HG03460 (cell line): Measurements from ENCODE around the gene ATP2A2.

Source experiments
- ATAC-seq: cut with Tn5 transposase; IDR thresholded peaks from one replicate; pipeline ENCODE4 v1.9.1; 2021; ENCODE audit not compliant: unreplicated experiment

The ATP2A2 gene

DNA sequence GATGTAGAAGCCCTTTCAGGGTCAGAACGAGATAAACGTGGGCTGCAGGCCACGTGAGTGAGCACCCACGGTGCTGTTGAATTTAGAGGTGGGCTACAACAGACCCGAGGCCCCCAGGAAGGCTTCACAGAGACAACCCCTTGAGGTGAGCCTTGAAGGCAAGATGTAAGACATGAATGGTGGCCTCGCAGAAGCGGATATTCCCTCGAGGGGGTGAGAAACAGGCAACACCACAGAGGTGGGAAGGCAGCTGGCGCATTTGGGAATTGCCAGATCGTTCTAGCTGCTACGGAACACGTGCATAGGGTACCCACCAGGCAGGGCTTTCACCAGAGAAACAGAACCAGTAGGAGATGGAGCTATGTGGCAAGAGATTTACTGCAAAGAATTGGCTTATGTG lies 22.6 kb upstream of the ATP2A2 start:
- ATAC-seq = no peak

DNA sequence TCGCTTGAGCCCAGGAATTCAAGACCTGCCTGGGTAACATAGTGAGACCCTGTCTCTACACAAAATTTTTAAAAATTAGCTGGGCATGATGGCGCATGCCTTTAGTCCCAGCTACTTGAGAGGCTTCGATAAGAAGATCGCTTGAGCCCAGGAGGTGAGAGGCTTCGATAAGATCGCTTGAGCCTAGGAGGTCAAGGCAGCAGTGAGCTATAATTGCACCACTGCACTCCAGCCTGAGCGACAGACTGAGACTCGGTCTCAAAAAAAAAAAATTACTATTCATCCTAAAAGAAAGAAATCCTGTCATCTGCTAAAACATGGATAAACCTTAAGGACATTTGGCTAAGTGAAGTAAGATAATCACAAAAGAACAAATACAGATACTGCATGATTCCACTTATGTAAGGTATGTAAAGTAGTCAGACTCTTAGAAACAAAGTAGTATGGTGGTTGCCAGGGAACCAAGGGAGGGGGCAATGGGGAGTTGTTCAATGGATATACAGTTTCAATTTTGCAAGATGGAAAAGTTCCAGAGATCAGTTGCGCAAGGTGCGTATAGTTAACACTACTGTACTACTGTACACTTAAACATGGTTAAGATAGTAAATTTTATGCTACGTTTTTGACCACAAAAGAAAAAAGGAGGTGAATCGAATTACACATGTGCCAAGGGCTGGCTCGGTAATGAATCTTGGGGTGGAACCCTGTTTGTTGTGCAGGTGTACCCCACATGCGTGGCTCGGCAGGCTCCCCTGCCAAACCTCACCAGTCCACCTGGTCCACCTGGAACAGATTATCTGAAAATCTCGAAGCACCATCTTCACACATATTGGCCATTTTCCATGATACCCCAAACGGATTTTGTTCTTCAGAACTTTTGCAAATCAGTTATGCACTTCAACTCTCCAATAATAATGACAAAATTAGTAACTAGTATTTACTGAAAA lies 18.3 kb upstream of the ATP2A2 start:
- no peak for ATAC-seq

DNA sequence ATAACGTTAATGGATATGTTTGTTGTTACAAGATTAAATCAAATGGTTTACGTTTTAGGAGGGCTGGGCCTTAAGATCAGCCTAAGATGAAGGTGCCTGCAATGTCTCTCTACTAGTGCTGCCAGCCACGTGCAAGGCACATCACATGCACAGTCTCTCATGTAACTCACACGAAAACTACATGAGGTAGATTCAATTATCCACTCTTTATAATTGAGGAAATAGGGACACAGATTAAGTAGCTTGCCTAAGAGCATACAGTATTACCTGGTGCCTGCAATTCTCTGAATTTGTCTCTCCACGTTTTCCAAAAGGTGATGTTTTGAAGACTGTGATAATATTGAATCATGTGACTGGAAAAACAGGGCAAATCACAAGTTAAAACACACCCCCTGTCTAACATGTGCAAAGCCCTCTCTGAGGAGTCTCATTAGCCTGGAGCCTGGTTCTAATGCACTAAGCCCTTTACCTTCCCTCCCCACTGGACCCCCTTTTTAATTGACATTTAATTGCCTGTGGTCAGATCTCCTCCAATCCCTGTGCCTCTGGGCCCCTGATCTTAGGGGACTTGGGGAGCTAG lies 14.6 kb upstream of the ATP2A2 start:
- ATAC-seq = no peak

DNA sequence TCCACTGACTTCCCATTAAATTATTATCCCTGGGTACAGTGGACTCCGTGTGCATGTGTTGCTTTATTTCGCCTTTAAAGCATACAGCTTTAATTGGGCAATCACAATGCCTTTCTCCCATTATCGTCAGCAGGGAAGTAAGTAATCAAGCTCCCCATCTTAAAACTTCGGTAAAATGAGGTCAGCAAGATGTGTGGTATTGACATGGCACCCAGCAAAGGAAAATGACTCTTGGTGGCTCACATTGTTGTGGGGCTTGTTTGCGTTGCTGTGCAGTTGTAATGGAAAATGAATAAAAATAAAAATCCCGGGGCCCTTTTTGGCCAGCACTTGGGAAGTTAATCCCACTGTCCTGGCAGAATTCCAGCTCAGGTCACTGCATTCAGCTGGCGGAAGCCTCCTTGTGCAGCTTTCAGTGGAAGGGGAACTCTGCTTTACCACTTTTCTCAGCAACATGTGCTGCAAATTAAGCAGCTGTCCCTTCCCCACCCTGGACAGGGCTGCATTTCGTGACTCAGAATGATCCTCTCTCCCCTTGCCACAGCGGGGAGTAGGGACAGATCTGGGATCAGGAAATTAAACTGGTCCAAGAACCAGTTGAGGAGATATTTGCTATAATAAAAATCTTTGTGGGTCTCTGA lies 13.9 kb upstream of the ATP2A2 start:
- no peak for ATAC-seq

DNA sequence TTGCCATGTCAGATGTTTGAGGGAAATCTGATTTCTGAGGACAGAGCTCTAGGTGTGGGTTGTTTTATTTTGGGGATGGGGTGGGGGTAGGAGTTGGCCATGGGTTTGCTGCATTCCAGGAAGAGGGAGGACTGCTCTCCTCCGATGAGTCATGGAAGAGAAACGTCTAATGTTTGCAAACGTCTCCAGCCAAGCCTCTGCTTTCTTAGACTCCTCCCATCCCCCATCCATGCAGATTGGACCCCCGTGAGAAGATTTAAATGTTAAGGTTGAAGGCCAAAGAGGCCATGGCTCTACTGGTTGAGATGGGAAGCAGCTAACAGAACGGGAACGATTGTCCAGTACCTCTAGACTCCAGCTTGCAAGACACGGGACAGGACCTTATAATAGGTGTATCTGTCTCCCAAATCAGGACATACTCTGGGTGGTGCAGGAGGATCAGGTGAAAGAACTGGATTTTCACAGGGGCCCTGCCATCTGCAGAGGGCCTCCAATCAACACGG lies 11.4 kb upstream of the ATP2A2 start:
- no peak for ATAC-seq

DNA sequence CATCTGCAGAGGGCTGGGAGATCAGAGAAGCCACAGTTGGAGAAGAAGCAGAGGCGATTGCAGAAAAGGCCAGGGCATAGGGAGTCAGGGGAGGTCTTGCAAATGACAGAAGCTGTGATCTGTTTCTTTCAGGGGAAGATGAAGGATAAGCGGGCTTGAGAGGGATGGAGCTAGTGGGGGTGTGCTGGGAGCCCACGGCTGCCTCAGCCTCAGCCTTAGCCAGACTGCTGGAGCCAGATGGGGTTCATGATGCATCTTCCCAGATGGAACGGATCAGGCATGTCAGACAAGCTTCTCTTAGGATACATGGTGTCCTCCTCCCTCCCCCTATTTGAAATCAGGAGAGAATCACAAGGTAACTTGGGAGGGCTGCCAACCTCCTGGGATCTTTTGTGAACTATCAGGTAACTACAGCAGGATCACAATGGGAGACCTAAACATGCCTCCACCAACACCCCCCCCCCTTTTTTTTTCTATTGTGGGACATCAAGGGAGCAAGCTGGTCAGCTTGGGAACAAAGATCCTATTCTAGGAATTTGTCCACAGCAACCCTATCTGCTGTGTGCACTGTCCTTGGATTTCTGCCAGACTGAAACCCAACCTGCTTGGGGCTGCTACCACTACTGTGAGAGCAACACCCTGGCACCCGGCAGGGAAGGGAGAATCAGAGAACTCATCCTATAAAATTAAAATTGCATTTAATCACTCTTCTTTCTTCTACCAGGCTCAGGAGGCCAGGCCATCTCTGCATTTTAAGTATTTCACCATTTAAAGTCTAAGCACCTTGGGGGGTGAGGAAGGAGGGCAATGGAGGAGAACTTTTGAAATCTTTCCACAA lies 10.7 kb upstream of the ATP2A2 start:
- no peak for ATAC-seq

DNA sequence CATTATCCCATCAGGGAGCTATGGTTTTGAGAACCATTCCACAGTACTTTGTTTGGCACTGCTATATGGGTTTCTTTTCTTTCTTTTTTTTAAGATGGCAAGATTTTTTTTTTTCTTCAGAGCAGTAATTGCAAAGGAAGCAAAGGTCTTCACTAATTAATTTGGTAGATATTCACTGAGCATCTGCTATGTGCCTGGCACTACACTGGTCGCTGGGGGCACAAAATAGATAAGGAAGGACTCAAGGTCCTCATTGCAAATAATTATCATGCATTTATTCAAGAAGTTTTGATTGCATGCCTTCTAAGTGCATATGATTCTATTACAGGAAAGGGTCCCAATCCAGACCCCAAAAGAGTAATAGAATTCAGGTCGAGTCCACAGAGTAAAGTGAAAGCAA lies 10.0 kb upstream of the ATP2A2 start:
- ATAC-seq = no peak

DNA sequence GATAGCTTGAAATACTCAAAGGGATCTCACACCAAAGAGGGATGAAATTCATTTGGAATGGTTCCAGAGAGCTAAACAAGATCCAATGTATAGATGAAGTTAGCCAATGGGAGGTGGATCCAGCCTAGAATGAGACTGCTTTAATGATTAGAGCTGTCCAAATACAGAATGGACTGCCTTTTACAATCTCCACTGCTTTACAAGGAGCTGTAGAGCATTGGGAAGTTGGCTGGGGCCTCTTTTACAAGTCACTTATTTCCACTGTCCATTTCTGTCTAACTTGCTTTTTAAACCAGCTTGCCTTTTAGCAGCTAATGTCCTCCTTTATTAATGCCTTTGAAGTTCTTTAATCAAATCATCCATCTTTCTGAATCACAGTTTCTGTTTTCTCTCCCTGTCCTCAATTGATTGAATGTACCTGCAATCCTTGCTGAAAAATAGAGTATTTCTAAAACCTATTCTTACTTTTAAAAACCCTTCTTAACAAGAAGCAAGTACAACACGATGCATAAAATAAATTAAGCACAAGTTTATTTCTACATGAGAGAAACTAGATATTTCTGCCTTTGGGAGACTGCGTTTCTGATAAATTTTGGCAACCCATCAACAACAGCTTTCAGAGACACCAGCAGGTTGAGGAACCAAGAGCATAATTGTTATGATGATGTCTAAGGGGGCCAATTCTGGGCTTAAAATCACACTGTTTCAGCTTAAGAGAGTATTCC lies 3.4 kb upstream of the ATP2A2 start:
- no peak for ATAC-seq

DNA sequence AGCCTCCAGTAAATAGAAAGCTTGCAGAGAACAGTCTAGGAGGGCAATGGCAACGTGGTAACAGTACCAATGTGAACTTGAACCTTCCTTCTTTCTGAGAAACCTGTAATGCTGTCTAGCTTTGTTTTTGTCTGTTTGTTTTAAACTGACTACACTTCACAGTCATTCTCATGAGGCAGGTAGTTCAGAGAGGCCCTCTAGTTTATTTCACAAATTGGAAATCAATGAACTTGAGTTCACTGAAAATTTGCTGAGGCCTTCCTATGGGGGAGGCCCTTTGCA lies 2.9 kb upstream of the ATP2A2 start:
- no peak for ATAC-seq

DNA sequence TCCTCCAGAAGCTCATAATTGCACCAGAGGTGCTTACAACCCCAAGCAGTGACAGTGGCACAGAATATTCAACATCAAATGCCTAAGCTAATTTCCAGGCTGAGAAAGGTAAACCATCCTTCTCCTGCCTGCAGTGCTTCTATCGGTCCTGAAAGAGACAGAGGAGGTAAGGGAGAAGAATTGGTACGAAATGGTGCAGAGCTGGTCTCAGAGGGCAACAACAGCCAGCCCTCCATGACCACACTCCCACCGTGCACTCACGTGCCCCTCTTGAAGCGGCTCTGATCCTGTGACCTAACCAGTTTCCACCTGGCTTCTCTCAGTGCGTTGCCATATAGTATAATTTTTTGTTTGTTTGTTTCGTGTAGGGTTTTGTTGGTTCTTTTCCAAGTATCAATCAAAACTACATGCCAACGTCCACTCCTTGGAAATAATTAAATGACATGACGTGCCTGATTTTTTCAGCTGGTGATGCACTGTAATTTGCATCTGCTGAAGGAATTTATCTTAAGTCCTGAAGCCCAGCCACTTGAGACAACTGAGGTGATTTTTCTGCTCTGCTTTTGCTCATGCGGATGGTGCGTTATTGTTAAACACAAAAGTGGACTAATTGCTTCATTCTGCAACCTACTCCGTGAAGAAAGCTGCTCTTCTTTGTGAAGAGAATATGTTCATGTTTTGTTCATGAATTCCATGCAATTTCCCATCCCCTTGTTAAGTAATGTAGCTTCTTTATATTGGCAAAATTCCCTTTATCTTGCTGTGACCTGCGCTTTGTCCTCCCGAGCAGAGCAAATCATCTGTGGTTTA lies 1.3 kb upstream of the ATP2A2 start:
- ATAC-seq = no peak

DNA sequence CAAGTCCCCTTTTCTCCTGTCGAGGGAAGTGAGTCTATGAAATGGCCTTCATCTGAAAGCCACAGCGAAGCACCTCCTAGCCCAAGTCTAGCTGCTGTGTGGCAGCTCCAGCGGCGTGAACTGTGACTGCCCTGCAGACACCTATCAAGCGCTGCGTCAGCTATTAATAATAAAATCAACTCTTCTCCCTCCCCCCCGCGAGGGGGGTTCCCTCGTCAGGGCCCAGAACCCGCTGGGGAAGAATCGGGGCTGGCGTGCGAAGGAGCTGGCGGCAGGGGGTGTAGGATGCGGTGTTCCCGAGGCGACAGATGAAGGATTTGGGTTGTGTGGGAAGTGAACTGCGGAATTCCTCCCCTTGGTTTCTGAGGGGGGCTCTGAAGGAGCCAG lies 662 bp upstream of the ATP2A2 start:
- ATAC-seq = peak; percentile 10

DNA sequence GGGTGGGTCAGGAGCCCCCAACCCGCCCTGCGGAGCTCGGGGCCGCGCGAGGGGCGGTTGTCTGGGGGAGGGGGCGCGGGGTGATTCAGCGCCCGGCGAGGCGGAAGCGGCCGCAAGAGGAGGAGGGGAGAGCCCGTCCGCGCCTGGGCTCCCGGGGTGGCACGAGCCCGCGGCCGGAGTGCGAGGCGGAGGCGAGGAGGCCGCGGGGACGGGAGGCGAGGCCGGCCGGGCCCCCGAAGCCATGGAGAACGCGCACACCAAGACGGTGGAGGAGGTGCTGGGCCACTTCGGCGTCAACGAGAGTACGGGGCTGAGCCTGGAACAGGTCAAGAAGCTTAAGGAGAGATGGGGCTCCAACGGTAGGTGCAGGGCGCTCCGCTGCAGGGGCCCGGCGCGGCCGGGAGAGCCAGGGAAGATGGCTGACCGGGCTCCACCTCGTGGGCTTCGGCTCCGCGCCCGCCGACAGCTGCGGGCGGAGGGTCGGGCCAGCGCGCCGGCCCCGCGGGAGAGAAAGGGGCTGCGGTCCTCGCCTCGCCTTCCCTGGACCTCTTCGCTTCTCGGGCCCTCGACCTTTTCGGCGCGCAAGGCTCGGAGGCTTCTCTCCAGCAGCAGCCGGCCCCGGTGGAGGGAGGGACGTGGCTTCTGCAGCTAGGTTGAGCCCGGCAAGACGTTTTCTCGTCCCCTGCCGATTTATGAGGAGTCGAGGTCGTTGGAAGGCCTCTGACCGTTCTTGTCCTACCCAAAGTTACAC lies 677 bp downstream of the ATP2A2 start:
- ATAC-seq = peak; percentile 31

DNA sequence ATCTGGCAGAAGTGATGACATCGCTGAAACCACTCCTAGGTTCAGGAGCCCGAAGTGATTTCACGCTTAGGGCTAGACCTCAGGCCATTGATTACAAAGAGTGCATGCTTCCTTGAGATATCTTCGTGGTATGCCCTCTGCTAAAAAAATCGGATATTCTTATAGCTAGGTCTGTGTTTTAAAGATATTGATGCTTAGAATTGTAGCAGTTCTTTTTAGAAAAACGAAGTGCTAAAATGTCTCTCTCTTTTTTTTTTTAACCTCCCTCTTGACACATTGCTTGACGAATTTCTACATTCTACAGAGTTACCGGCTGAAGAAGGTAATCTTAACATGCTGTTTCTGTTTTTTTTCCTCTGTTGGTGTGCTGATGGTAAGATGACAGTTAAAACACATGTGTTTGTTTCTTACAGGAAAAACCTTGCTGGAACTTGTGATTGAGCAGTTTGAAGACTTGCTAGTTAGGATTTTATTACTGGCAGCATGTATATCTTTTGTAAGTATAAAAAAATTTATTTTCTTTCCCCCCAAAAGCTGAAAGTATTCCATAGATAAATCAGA lies 1.3 kb downstream of the ATP2A2 start:
- ATAC-seq = no peak

DNA sequence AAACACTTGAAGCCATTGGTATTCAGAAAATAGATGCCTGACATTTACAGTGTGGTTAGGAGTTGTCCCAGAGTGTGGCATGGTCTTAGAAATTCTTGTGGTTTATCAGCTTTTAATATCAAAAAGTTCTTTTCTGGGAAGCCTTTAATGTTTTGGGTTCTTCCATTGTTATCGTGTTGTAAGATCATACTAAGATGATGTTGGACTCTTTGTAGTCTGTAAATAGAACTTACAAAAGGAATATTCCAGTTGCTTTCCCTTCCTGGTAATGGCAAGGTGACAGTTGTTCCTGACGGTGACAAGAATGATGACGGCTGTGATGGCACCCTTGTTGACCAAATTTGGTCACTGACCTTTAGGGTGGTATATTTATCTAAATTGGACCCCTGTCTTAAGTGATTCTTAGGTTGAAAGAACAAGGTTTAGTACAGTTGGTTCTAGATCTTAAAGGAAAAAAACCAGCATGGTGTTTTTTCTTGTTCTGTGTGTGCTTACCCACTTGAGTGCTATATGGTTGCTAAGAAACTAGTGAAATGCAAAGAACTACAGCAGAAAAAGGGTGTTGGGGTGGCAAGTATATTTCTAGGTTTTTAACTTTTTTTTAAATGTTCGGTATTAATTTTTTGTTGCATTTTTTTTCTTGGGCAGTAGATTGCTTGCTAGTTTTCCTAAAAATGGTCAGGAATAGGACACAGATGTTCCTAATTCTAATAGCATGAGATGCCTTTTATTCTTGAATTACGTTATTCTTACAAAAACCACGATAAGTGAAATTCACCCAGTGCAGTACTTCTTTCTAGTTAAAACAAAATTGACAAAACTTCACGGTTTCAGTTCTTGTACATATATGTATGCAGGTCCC lies 2.1 kb downstream of the ATP2A2 start:
- no peak for ATAC-seq

DNA sequence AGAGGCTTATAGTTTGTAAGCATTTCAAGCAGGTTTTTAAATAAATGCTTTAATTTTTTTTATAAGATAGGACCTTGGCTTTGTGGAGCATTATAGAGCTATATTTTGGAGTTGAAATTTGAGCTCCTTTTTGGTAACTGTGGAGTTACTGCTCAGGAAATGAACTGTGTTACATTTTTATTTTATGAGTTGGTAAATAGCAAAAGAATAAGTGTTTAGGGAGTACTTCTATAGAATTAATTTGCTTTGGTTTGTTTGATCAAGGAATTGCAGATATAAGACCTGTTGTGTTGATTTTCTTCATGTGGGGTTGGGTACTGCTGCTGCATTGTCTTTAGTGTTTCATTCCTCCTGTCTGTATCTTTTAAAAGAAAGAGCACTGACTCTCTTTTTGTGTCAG lies 3.5 kb downstream of the ATP2A2 start:
- no peak for ATAC-seq

DNA sequence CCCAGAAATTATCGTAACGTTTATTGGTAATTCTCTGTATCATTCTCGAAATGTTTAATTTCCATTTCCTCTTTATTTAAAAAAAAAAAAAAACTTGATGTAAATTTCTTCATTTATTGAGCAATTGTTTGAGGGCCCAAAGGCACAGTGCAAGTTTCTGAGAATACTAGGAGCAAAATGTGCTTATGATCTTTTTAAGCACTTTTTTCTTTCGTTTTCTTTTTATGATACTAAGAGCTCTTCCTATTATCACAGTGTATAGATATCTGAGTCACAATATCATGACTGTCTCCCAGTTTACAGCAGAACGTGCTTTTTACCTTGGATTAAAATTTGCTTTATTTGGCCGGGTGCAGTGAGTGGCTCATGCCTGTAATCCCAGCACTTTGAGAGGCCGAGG lies 5.6 kb downstream of the ATP2A2 start:
- ATAC-seq = no peak

DNA sequence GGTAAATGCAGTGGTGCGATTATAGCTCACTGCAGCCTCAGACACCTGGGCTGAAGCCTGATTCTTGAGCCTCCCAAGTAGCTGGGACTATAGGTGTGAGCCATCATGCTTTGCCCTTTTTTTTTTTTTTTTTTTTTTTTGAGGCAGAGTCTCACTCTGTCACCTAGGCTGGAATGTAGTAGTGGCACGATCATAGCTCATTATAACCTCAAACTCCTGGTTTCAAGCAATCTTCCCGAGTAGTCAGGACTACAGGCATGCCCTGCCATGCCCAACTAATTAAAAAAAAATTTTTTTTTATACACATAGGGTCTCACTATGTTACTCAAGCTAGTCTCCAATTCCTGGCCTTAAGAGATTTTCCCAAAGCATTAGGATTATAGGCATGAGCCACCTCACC lies 6.9 kb downstream of the ATP2A2 start:
- no peak for ATAC-seq
